Hematopoietic multipotent progenitor cell (in vitro differentiated cells): Measurements from ENCODE around the gene C1orf50. TPM values are rescaled to one million over a fixed set of nuclear protein-coding genes. Genes with fewer than 3 reads are reported as not detected.

ENCODE experiments used
- total RNA-seq: library from RNA; depleted of rRNA; stranded (reverse); fragments of >200 nt; gene quantifications from one replicate; pipeline ENCODE4 v1.2.3, GENCODE V29; 2012

C1orf50 gene
- total RNA-seq, 1 donor, result 2.4 TPM

Other genes with a start within 250 kb of the C1orf50 start
- 18.0 TPM for gene PPIH, start 108.8 kb upstream of the C1orf50 start, total RNA-seq
- 347 TPM for gene YBX1, start 84.8 kb upstream of the C1orf50 start, total RNA-seq
- under 0.01 TPM for gene CLDN19, start 27.0 kb upstream of the C1orf50 start, total RNA-seq
- 62.7 TPM for gene P3H1, start 221 bp upstream of the C1orf50 start, total RNA-seq
- under 0.01 TPM for gene TMEM269, start 17.7 kb downstream of the C1orf50 start, total RNA-seq
- gene ERMAP, start 49.9 kb downstream of the C1orf50 start, total RNA-seq, result 9.7 TPM
- 7.0 TPM for gene SVBP, start 50.1 kb downstream of the C1orf50 start, total RNA-seq
- 14.8 TPM for gene ZNF691, start 79.4 kb downstream of the C1orf50 start, total RNA-seq
- 83.5 TPM for gene SLC2A1, start 191.6 kb downstream of the C1orf50 start, total RNA-seq